RWPE2 (cell line): ENCODE data around the gene CRP.
"Not testable (repeated sequence)": the region's sequence is repeated elsewhere in the genome, so short reads cannot be mapped to it uniquely, and the experiment has no call there.

Source experiments
- ATAC-seq: fragments of 200-7000 bp; cut with Tn5 transposase; 3 replicates; pipeline ENCODE4 v1.9.1; 2021; ENCODE audit warnings: low read depth
- DNase-seq: peaks from one replicate; pipeline ENCODE4 v3.0.0-alpha.2; 2020; ENCODE audit warnings: low spot score
- H3K27ac ChIP-seq: fragments of 450-650 bp; 2 replicates; pipeline ENCODE4 v1.5.1; 2017; ENCODE audit warnings: mild to moderate bottlenecking; ENCODE audit not compliant: poor library complexity, severe bottlenecking
- H3K27me3 ChIP-seq: fragments of 250-450 bp; sonication (Bioruptor Pico); 2 replicates; pipeline ENCODE4 v1.5.1; 2021; ENCODE audit warnings: mild to moderate bottlenecking, moderate library complexity; ENCODE audit not compliant: insufficient read depth, poor library complexity, severe bottlenecking
- H3K36me3 ChIP-seq: fragments of 250-450 bp; sonication (Bioruptor Pico); 2 replicates; pipeline ENCODE4 v1.5.1; 2020; ENCODE audit warnings: low read depth, mild to moderate bottlenecking, moderate library complexity
- H3K4me1 ChIP-seq: fragments of 250-450 bp; sonication (Bioruptor Pico); 2 replicates; pipeline ENCODE4 v1.5.1; 2021; ENCODE audit warnings: mild to moderate bottlenecking, moderate library complexity; ENCODE audit not compliant: insufficient read depth, poor library complexity, severe bottlenecking
- H3K4me3 ChIP-seq: fragments of 250-450 bp; sonication (Bioruptor Pico); 2 replicates; pipeline ENCODE4 v1.5.1; 2021; ENCODE audit warnings: mild to moderate bottlenecking, moderate library complexity; ENCODE audit not compliant: severe bottlenecking
- H3K9me3 ChIP-seq: fragments of 250-450 bp; sonication (Bioruptor Pico); 2 replicates; pipeline ENCODE4 v1.5.1; 2021; ENCODE audit warnings: mild to moderate bottlenecking, moderate library complexity; ENCODE audit not compliant: severe bottlenecking
- CTCF ChIP-seq: fragments of 450-650 bp; IDR thresholded peaks from one replicate; pipeline ENCODE4 v1.5.1; 2017; ENCODE audit warnings: mild to moderate bottlenecking, moderate library complexity; ENCODE audit not compliant: poor library complexity, severe bottlenecking

The CRP gene

GRCh38 chr1:159746666-159747065 lies 32.3 kb upstream of the CRP start:
- no peak for DNase-seq
- no peaks in the 10 kb centered on the region for H3K9me3 ChIP-seq
- no peaks in the 10 kb centered on the region for H3K27me3 ChIP-seq
- ATAC-seq = no peak
- no peaks in the 10 kb centered on the region for H3K36me3 ChIP-seq
- peaks cover under 1% of the 10 kb centered on the region for H3K4me1 ChIP-seq
- H3K4me3 ChIP-seq = no peak overlapping the region
- H3K27ac ChIP-seq = no peak overlapping the region
- no peak for TF ChIP-seq CTCF

GRCh38 chr1:159743651-159744410 lies 29.4 kb upstream of the CRP start:
- Histone ChIP-seq H3K4me3 (no peak overlapping the region), H3K9me3 (no peaks in the 10 kb centered on the region), H3K27me3 (no peaks in the 10 kb centered on the region), H3K36me3 (no peaks in the 10 kb centered on the region), H3K4me1 (no peaks in the 10 kb centered on the region), H3K27ac (no peak overlapping the region)
- DNase-seq = no peak
- TF ChIP-seq CTCF = no peak
- no peak for ATAC-seq

- no peaks in the 10 kb centered on the region for H3K9me3 ChIP-seq
- DNase-seq (no peak), ATAC-seq (no peak)
- H3K27ac ChIP-seq = no peak overlapping the region
- no peaks in the 10 kb centered on the region for H3K36me3 ChIP-seq
- no peak overlapping the region for H3K4me3 ChIP-seq
- no peak for TF ChIP-seq CTCF
- H3K4me1 ChIP-seq = no peaks in the 10 kb centered on the region
- no peaks in the 10 kb centered on the region for H3K27me3 ChIP-seq
Observed at GRCh38 chr1:159737238-159737916, 23.0 kb upstream of the CRP start.

GRCh38 chr1:159723188-159723587 lies 8.8 kb upstream of the CRP start:
- not testable (repeated sequence) for H3K27ac ChIP-seq, H3K36me3 ChIP-seq, H3K9me3 ChIP-seq, H3K4me3 ChIP-seq, ATAC-seq, H3K27me3 ChIP-seq, H3K4me1 ChIP-seq, DNase-seq

GRCh38 chr1:159719990-159720389 lies 5.6 kb upstream of the CRP start:
- no peaks in the 10 kb centered on the region for H3K27me3 ChIP-seq
- H3K4me1 ChIP-seq = no peaks in the 10 kb centered on the region
- no peak overlapping the region for H3K27ac ChIP-seq
- H3K36me3 ChIP-seq = no peaks in the 10 kb centered on the region
- TF ChIP-seq CTCF = no peak
- peaks cover 2% of the 10 kb centered on the region for H3K9me3 ChIP-seq
- DNase-seq (no peak), ATAC-seq (no peak)
- no peak overlapping the region for H3K4me3 ChIP-seq
